ENCODE data around the gene SVBP.

Gene SVBP

GRCh38 chr1:42852608-42852980, 35.4 kb upstream of the SVBP start:
- H3K27me3 ChIP-seq (ENCODE audit: low read length), result no peaks in the 10 kb centered on the region
- peaks cover 9% of the 10 kb centered on the region; the same call in 1 of the 2 replicates for H3K79me2 ChIP-seq (ENCODE audit: insufficient read depth, low read length)
- H3K4me3 ChIP-seq (ENCODE audit: insufficient read depth, low read length, poor library complexity, severe bottlenecking), result no peak overlapping the region
- TF ChIP-seq EZH2phosphoT487 (conservative IDR thresholded peaks at IDR 0.05; ENCODE audit: low read length) (no peak), CTCF (IDR thresholded peaks at IDR 0.05; ENCODE audit: insufficient read depth, low read length, poor library complexity, severe bottlenecking) (no peak)
- no peaks in the 10 kb centered on the region; the same call in 1 of the 2 replicates for H3K36me3 ChIP-seq (ENCODE audit: low read length)
- H2AFZ ChIP-seq (ENCODE audit: low read depth, low read length, severe bottlenecking), result no peak overlapping the region
- no peaks in the 10 kb centered on the region for H3F3A ChIP-seq (ENCODE audit: insufficient read depth)
- no peaks in the 10 kb centered on the region for H4K20me1 ChIP-seq (ENCODE audit: low read depth, low read length)
- no peaks in the 10 kb centered on the region for H3K9me3 ChIP-seq (ENCODE audit: insufficient read depth, low read length)
- no peak overlapping the region for H3K9ac ChIP-seq (ENCODE audit: low read length)
- H3K9me2 ChIP-seq (replicated peaks; ENCODE audit: insufficient read depth, low read length), result no peaks in the 10 kb centered on the region
- no peak overlapping the region for H3K27ac ChIP-seq (ENCODE audit: low read depth, low read length)
- H3K4me2 ChIP-seq (ENCODE audit: low read depth, low read length, poor library complexity, severe bottlenecking), result no peak overlapping the region

GRCh38 chr1:42851960-42852607, 34.9 kb upstream of the SVBP start:
- Histone ChIP-seq H3K36me3 (ENCODE audit: low read length) (no peaks in the 10 kb centered on the region; the same call in 1 of the 2 replicates), H3K79me2 (ENCODE audit: insufficient read depth, low read length) (peaks cover 14% of the 10 kb centered on the region), H3K4me2 (ENCODE audit: low read depth, low read length, poor library complexity, severe bottlenecking) (no peak overlapping the region), H2AFZ (ENCODE audit: low read depth, low read length, severe bottlenecking) (no peak overlapping the region), H3K4me3 (ENCODE audit: insufficient read depth, low read length, poor library complexity, severe bottlenecking) (no peak overlapping the region), H3K9me2 (replicated peaks; ENCODE audit: insufficient read depth, low read length) (no peaks in the 10 kb centered on the region), H3K27ac (ENCODE audit: low read depth, low read length) (no peak overlapping the region), H3K9ac (ENCODE audit: low read length) (no peak overlapping the region), H3K27me3 (ENCODE audit: low read length) (no peaks in the 10 kb centered on the region), H3F3A (ENCODE audit: insufficient read depth) (no peaks in the 10 kb centered on the region), H3K9me3 (ENCODE audit: insufficient read depth, low read length) (no peaks in the 10 kb centered on the region), H4K20me1 (ENCODE audit: low read depth, low read length) (no peaks in the 10 kb centered on the region)
- no peak for TF ChIP-seq EZH2phosphoT487 (conservative IDR thresholded peaks at IDR 0.05; ENCODE audit: low read length)
- TF ChIP-seq CTCF (IDR thresholded peaks at IDR 0.05; ENCODE audit: insufficient read depth, low read length, poor library complexity, severe bottlenecking), result no peak

GRCh38 chr1:42851420-42851819, 34.2 kb upstream of the SVBP start:
- no peak for TF ChIP-seq CTCF (IDR thresholded peaks at IDR 0.05; ENCODE audit: insufficient read depth, low read length, poor library complexity, severe bottlenecking)
- no peak for TF ChIP-seq EZH2phosphoT487 (conservative IDR thresholded peaks at IDR 0.05; ENCODE audit: low read length)
- H3K27ac ChIP-seq (ENCODE audit: low read depth, low read length), result no peak overlapping the region
- no peaks in the 10 kb centered on the region for H3K27me3 ChIP-seq (ENCODE audit: low read length)
- no peaks in the 10 kb centered on the region for H3F3A ChIP-seq (ENCODE audit: insufficient read depth)
- H2AFZ ChIP-seq (ENCODE audit: low read depth, low read length, severe bottlenecking), result no peak overlapping the region
- no peaks in the 10 kb centered on the region for H3K9me2 ChIP-seq (replicated peaks; ENCODE audit: insufficient read depth, low read length)
- no peak overlapping the region for H3K4me3 ChIP-seq (ENCODE audit: insufficient read depth, low read length, poor library complexity, severe bottlenecking)
- peaks cover 20% of the 10 kb centered on the region for H3K79me2 ChIP-seq (ENCODE audit: insufficient read depth, low read length)
- H3K36me3 ChIP-seq (ENCODE audit: low read length), result no peaks in the 10 kb centered on the region; the same call in 1 of the 2 replicates
- no peaks in the 10 kb centered on the region for H4K20me1 ChIP-seq (ENCODE audit: low read depth, low read length)
- no peaks in the 10 kb centered on the region for H3K9me3 ChIP-seq (ENCODE audit: insufficient read depth, low read length)
- no peak overlapping the region for H3K4me2 ChIP-seq (ENCODE audit: low read depth, low read length, poor library complexity, severe bottlenecking)
- no peak overlapping the region for H3K9ac ChIP-seq (ENCODE audit: low read length)

All from SU-DHL-6 (cell line).